HFF-Myc (cell line): Measurements from ENCODE around the gene REEP6.

Source experiments
- DNase-seq: peaks from one replicate; pipeline ENCODE4 v3.0.0-alpha.2; 2011; ENCODE audit warnings: low read depth; ENCODE audit errors: extremely low read depth
- H3K4me3 ChIP-seq: replicated peaks from 2 replicates; pipeline ENCODE4 v1.5.1; 2011; ENCODE audit warnings: low read depth, mild to moderate bottlenecking, control low read depth, low read length
- CTCF ChIP-seq: IDR thresholded peaks from 2 replicates; pipeline ENCODE4 v1.5.1; 2012; ENCODE audit warnings: mild to moderate bottlenecking, low read depth, low read length, control low read depth; ENCODE audit errors: missing control alignments

REEP6 gene

GRCh38 chr19:1482361-1483130 is 8.4 kb upstream of the REEP6 start:
- no peak for DNase-seq
- H3K4me3 ChIP-seq, result no peak overlapping the region
- TF ChIP-seq CTCF, result no peak

- no peak for TF ChIP-seq CTCF
- no peak overlapping the region for H3K4me3 ChIP-seq
These were observed 7.6 kb upstream of the REEP6 start for GRCh38 chr19:1483131-1483978.

GRCh38 chr19:1483979-1484428 is 7.0 kb upstream of the REEP6 start:
- TF ChIP-seq CTCF, result no peak
- H3K4me3 ChIP-seq, result no peak overlapping the region
- DNase-seq, result no peak

More at GRCh38 chr19:1483131-1483978, 7.6 kb upstream of the REEP6 start:
- DNase-seq, result no peak

GRCh38 chr19:1486720-1487575 is 4.0 kb upstream of the REEP6 start:
- no peak overlapping the region for H3K4me3 ChIP-seq
- DNase-seq, result no peak
- no peak for TF ChIP-seq CTCF

- no peak overlapping the region for H3K4me3 ChIP-seq
- no peak for TF ChIP-seq CTCF
- no peak for DNase-seq
These were observed 3.3 kb upstream of the REEP6 start for GRCh38 chr19:1487576-1488281.

GRCh38 chr19:1488282-1488601 is 2.7 kb upstream of the REEP6 start:
- no peak for DNase-seq
- H3K4me3 ChIP-seq, result no peak overlapping the region

More at GRCh38 chr19:1488282-1488601, 2.7 kb upstream of the REEP6 start:
- no peak for TF ChIP-seq CTCF
